GM21367 (cell line): ENCODE data around the gene ADGRG4.
"Not testable (repeated sequence)": the region's sequence is repeated elsewhere in the genome, so short reads cannot be mapped to it uniquely, and the experiment has no call there.

ENCODE experiments used
- ATAC-seq: cut with Tn5 transposase; IDR thresholded peaks from one replicate; pipeline ENCODE4 v1.9.1; 2021; ENCODE audit not compliant: unreplicated experiment

ADGRG4 gene

GRCh38 chrX:136380010-136380769, 79.4 kb downstream of the ADGRG4 start:
- ATAC-seq = no peak

DNA sequence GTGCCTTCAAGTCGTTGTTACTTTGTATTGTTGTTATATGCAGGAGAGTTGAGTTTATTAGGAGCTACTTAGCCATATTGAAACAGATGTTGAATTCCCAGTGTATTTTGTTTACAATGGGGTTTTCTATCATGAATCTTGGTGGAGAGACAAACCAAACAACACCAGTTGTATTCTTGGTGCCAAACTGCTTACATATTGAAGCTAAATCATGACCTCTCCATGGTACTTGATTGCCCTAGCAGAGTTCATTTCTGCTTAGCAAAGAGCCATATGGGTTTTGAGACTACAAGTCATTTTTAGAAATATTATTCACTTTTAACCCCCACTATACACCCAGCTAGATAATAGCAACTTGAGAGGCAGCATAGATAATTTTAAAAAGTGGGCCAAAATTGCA, 85.4 kb downstream of the ADGRG4 start:
- ATAC-seq = no peak

- ATAC-seq = no peak
These were observed 86.1 kb downstream of the ADGRG4 start for GRCh38 chrX:136386826-136387225.

- no peak for ATAC-seq
These were observed 87.3 kb downstream of the ADGRG4 start for GRCh38 chrX:136387951-136388502.

GRCh38 chrX:136390921-136391320, 90.2 kb downstream of the ADGRG4 start:
- no peak for ATAC-seq

DNA sequence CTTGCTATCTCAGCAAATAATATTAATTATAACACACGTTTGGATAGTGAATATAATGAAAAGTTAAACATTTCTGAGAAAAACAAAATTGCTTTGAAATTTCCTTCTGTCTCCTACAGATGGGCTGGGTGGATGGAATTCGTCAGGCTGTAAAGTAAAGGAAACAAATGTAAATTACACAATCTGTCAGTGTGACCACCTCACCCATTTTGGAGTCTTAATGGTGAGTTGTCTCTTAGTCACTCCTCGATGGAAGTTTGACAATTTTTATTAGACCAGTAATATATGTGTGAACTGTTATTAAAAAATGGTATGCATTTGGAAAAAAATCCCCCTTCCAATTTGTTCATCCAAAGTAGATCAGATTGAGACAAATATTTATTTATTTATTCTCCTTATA, 94.5 kb downstream of the ADGRG4 start:
- ATAC-seq = no peak

- ATAC-seq = no peak
These were observed 96.2 kb downstream of the ADGRG4 start for GRCh38 chrX:136397001-136397400.

DNA sequence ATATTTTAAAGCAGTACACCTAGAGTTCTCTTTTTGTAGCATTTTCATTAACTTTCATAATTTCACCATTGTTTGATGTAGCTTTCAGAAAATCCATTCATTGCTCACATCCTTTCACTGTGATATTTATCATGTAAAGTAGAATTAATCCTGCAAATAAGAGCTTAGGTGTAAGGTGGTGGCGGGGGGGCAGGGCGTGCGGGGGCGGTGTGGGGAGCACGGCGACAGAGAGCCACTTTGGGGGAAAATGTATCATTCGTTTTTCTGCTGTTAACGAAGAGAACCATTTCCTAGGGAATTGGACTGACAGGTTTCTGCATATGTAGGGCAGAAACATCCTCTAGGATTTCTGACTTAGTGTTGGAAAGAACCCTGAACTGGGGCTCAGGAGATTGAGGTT, 104.4 kb downstream of the ADGRG4 start:
- no peak for ATAC-seq

- ATAC-seq = peak; percentile 62
These were observed 117.0 kb downstream of the ADGRG4 start for GRCh38 chrX:136417806-136418205.

GRCh38 chrX:136421338-136421737, 120.6 kb downstream of the ADGRG4 start:
- ATAC-seq = no peak

GRCh38 chrX:136423724-136424123, 123.0 kb downstream of the ADGRG4 start:
- ATAC-seq = no peak

DNA sequence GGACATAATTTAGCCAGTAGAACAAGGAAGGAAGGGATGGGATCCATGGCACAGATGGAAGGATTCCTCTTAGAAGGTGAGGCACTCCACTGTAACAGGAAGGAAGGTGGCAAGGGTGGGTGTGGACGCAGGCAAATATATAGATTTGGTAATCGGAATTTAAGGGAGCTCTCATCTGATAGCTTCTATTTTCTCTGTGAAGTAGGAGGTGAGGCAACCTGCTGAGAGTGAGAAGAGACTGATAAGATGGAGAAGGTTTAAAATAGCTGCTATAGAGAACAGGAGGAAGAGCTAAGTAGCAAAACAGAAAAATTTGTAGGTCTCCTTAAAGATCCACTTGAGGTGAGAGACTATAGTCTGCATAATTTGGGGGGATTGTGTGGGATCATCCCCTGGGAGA, 125.2 kb downstream of the ADGRG4 start:
- no peak for ATAC-seq

DNA sequence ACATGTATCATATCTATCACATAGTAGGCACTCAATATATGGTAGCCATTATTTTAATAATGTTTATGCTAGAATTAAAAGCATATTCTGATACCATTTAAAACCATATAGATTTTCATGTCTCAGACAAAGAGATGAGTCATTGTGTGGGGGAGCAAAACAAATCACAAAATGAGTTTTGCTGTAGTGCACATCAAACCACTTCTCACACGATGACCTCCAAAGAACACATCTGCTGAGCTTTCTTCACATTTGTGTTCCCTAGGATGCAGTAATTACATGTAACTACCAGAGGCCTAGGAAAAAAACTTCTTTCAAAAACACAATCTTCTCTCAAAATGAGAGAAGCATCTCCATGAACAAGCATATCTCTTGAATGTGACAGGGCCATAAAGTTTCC, 130.9 kb downstream of the ADGRG4 start:
- ATAC-seq = no peak

DNA sequence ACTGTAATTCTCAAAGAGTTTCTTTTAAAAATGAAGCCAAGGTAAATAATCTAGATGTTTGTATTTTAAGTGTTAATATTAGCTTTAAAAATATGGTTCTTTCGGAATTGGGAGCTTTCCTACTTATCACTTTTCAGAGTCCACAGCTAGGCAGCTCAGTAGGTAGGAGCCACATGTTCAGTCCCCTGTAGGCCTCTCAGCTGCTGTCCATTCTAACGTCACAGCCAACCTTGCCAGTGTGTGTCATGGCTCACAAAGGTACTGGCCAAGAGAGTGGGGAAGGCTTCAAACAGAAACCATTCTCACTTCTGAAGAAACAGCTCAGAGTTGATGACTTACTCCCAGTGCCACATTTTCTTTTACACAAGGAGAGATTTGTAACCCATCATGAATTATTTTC, 137.0 kb downstream of the ADGRG4 start:
- no peak for ATAC-seq

DNA sequence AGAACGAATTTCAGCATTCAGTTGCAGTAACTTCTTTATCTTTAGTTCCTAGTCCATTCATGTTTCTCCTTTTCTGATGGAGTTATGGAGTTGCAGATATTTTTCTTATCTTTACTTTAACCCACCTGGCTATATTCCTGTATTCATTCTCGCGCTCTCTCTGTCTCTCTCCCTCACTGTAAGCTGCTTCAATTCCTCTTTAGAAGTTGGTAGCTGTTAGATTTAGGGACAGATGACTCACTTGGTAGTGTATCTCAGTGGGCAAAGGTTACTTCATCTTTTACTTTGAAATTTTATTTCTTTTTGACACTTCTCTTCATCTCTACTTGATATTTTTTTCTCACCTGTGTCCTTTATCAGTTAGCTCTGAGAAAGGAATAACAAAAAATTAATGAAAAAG, 137.4 kb downstream of the ADGRG4 start:
- no peak for ATAC-seq

DNA sequence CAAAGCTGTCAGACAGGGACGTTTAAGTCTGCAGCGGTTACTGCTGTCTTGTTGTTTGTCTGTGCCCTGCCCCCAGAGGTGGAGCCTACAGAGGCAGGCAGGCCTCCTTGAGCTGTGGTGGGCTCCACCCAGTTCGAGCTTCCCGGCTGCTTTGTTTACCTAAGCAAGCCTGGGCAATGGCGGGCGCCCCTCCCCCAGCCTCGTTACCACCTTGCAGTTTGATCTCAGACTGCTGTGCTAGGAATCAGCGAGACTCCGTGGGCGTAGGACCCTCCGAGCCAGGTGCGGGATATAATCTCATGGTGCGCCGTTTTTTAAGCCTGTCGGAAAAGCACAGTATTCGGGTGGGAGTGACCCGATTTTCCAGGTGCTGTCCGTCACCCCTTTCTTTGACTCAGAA, 144.9 kb downstream of the ADGRG4 start:
- ATAC-seq = not testable (repeated sequence)

DNA sequence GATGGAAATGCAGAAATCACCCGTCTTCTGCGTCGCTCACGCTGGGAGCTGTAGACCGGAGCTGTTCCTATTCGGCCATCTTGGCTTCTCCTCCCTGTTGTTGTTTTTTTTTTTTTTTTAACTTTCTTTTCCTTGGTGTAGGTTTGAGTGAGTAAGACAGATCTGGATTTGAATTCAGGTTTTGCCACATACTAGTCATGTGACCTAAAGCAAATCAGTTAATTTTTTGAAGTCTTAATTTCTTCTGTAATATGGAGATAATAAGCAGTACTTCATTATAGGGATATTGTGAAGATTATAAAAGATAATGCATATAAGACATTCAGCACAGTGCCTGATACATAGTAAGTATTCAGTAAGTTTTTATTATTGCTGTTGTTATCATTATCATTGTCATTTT, 145.4 kb downstream of the ADGRG4 start:
- ATAC-seq = no peak

DNA sequence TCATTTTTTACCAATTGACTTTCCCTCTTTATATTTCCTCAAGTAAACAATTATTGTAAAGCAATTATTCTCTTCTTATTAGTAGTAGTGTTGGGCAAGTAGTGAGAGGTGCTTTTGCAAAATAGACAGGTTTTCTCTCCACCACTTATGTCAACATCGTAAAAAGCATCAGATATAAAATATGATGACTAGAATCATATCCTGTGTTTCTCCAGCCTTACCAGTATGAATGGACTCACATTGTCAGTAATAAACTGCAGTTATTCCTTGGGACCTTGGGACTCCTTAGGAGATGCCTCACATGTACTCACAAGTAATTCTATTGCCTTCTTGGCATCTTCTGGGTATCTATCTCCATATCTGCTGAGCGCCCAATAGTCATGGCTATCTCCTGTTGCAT, 146.5 kb downstream of the ADGRG4 start:
- no peak for ATAC-seq

DNA sequence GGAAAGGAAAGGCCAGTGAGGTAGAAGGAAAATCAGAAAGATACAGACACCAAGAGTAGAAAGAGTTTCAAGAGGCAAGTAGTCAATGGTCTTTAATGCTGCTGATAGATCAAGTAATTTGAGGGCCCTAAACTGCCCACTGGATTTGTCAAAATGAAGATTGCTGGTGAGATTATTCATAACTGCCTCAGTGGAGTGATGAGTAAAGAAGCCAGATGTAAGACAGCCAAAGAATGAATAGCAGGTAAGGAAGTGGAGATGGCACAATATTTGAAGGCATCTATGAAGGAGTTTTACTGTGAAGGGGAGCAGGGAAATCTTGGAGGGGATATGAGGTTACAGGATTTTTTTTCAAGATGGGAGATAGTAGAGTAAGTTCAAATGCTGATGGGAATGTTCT, 147.2 kb downstream of the ADGRG4 start:
- no peak for ATAC-seq

DNA sequence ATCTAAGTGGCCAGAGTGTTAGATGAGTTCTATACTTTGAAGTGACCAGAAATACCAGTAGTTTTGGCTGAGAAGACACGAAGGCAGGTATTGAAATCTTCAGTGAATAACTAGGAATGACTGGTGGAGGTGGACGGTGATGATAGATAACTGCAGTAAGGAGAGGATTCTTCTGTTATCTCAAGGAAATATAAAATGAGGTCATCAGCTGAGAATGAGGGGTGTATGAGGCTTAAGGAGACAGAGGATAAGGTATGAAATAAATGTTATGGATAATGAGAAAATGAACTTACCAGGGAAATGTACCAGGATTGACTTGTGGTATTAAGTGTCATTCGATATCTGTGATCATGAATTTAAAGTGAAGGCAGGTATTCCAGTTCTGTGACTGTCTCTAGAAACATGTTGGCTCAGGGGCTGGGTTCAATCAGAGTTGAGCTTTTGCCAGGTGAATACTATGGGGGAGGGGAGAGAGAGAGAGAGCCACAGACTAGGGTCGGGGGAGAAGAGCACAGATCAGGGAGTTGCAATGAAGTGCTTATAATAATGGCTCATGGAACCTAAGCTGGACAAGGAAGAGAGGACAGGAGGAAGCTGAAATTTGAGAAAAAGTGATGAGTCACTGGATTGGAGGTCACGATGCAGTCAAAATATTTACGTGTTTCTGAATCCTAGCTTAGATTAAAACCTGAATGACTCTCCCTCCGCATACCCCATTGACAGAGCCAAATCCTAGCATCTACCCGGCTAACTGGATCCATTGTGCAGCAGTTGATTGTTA, 149.5 kb downstream of the ADGRG4 start:
- no peak for ATAC-seq

- ATAC-seq = no peak
These were observed 151.9 kb downstream of the ADGRG4 start for GRCh38 chrX:136452614-136453013.

DNA sequence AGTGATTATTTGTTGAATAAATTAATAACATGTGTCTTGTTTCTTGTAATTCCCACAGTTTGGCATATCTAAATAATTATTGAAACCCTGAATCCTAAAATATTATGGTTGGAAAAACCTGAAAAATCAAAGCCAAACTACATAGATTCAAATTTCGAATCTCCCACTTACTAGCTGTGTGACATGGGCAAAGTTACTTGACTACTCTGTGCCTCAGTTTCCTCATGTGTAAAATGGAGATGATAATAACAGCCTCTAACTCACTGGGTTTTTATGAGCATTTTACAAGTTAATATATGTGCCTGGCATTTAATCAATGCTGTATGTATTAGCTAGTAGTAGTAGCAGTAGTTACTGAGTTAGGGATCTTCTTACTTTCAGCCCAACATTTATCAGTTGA, 152.4 kb downstream of the ADGRG4 start:
- no peak for ATAC-seq
